ENCODE results near the gene EIF2AK2.

Gene EIF2AK2

DNA sequence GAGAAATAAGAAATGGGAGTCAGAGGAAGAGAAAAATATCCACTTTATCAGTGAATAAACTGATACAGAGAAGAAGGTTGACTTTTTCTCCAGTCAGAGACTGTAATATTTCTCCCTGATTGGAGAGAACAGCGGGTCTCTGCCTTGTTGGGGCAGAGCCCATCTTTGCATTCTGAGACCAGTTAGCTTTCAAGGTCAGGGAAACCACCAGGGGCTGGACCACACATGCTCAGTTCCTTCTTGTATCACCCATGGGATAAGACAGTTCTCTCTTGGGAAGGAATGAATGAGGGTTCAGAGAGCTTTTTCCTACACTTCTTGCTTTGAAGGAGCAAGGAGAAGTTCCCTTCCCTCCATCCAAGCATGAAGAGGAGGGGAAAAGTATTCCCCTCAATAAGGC, 60.2 kb downstream of the EIF2AK2 start:
- TF ChIP-seq GATA3 (IDR thresholded peaks at IDR 0.05; ENCODE audit: low read depth, low read length): no peak
- no peak for TF ChIP-seq GATA2 (IDR thresholded peaks at IDR 0.05; ENCODE audit: low read depth, low read length)

GRCh38 chr2:37091873-37092272, 64.9 kb downstream of the EIF2AK2 start:
- no peak for TF ChIP-seq GATA3 (IDR thresholded peaks at IDR 0.05; ENCODE audit: low read depth, low read length)
- TF ChIP-seq GATA2 (IDR thresholded peaks at IDR 0.05; ENCODE audit: low read depth, low read length): no peak

DNA sequence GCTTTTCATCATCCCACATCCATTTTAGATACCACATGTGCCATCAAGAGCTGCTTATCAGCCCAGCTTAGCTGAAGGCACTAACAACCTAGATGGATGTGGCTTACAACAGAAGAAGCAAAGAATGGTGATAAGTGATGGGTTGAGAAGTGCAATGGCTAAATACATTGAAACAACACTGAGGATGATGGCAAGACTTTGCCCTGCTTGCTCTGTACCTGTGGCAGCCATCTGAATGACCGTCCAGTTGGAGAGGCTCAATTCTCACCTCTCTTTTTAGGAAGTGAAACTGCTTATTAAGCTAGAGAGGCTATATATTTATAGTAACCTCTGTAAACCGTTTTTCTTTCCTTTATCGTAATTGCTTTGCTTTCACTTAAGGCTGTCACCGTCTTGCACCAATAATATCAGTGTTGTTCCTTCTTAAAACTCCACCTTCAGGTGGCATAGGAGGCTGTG, 66.7 kb downstream of the EIF2AK2 start:
- TF ChIP-seq GATA2 (IDR thresholded peaks at IDR 0.05; ENCODE audit: low read depth, low read length) (no peak), GATA3 (IDR thresholded peaks at IDR 0.05; ENCODE audit: low read depth, low read length) (no peak)

GRCh38 chr2:37085731-37086147, 71.0 kb downstream of the EIF2AK2 start:
- no peak for TF ChIP-seq GATA2 (IDR thresholded peaks at IDR 0.05; ENCODE audit: low read depth, low read length)
- TF ChIP-seq GATA3 (IDR thresholded peaks at IDR 0.05; ENCODE audit: low read depth, low read length): no peak

GRCh38 chr2:37084797-37085196, 72.0 kb downstream of the EIF2AK2 start:
- TF ChIP-seq GATA2 (IDR thresholded peaks at IDR 0.05; ENCODE audit: low read depth, low read length) (no peak), GATA3 (IDR thresholded peaks at IDR 0.05; ENCODE audit: low read depth, low read length) (no peak)

GRCh38 chr2:37083873-37084794, 72.6 kb downstream of the EIF2AK2 start, which contains the start of the genes GPATCH11 and HEATR5B:
Gene GPATCH11, plus strand, starts transcription at chr2:37084518. Its CDS starts 3,864 bp downstream, at chr2:37088382.
Gene HEATR5B, minus strand, starts transcription at chr2:37084372. Its CDS starts 958 bp downstream, at chr2:37083414.
- TF ChIP-seq GATA2 (IDR thresholded peaks at IDR 0.05; ENCODE audit: low read depth, low read length): no peak
- TF ChIP-seq GATA3 (IDR thresholded peaks at IDR 0.05; ENCODE audit: low read depth, low read length): no peak

DNA sequence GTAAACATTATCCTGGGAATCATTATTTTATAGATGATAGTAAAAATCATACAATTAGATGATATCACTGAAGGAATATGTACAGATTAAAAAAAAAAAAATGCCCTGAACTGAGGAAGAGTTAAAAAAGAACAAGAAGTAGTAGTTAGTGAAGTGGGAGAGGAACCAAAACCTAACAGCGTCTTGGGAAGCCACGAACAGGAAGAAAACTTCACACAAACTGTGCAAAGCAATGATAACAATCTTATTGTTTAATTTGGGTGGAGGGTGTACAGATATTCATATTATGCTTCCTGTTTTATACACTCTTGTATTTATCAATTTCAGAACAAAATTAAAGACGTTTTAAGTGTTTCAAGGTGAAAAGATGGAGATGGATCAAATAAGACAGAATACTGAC, 76.1 kb downstream of the EIF2AK2 start:
- TF ChIP-seq GATA3 (IDR thresholded peaks at IDR 0.05; ENCODE audit: low read depth, low read length) (no peak), GATA2 (IDR thresholded peaks at IDR 0.05; ENCODE audit: low read depth, low read length) (no peak)

GRCh38 chr2:37080266-37080665, 76.5 kb downstream of the EIF2AK2 start:
- TF ChIP-seq GATA2 (IDR thresholded peaks at IDR 0.05; ENCODE audit: low read depth, low read length) (no peak), GATA3 (IDR thresholded peaks at IDR 0.05; ENCODE audit: low read depth, low read length) (no peak)

DNA sequence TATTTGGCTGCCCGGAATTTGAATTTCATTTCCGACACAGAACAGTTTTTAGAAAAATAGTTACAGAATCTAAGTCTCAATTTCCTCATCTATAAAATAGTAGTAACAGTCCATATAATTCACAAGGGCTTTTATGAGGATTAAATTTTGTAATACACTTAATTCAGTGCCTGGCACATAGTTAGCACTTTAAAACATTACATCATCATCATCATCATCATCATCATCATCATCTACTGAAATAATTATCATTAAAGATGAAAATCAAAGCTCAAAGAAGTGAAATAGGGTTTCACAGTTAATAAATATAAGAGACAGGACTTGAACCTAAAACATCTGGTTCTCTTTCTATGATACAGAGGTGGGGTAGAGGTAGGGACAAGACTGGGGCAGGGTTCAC, 85.8 kb downstream of the EIF2AK2 start:
- no peak for TF ChIP-seq GATA2 (IDR thresholded peaks at IDR 0.05; ENCODE audit: low read depth, low read length)
- no peak for TF ChIP-seq GATA3 (IDR thresholded peaks at IDR 0.05; ENCODE audit: low read depth, low read length)

- TF ChIP-seq GATA3 (IDR thresholded peaks at IDR 0.05; ENCODE audit: low read depth, low read length): no peak
These were observed 88.1 kb downstream of the EIF2AK2 start for GRCh38 chr2:37068686-37069085.

- TF ChIP-seq GATA3 (IDR thresholded peaks at IDR 0.05; ENCODE audit: low read depth, low read length) (no peak), GATA2 (IDR thresholded peaks at IDR 0.05; ENCODE audit: low read depth, low read length) (no peak)
These were observed 95.0 kb downstream of the EIF2AK2 start for GRCh38 chr2:37061776-37062175.

DNA sequence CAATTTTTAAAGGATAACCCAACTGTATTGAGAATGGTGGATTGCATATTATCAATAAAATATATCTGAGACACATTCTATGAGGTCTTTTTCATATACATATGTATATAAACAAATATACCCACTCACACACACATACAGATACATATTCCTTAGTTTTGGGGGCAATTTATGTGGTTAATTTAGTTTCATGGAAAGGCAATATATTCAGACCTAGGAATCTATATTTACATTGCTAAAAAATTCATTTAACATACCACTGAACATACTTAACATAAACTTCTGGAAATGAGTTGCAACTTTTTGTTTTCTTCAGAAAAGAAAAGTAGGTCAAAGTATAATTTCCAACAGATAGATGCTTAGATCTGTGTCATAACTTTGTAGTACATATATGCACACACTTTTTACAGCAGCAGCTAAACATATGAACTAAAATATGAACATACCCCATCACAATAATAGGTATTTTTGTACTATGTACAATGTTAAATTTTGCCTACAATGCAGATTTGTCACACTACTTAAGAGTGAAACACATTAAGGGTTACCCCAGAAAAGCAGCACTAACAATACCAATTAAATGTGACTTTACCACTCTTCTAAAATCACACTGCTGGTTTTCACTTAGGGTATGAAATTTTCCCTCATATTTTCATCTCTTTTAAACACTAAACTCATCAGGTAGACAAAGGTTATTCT, 95.6 kb downstream of the EIF2AK2 start:
- TF ChIP-seq GATA3 (IDR thresholded peaks at IDR 0.05; ENCODE audit: low read depth, low read length) (no peak), GATA2 (IDR thresholded peaks at IDR 0.05; ENCODE audit: low read depth, low read length) (no peak)

GRCh38 chr2:37060446-37060845, 96.3 kb downstream of the EIF2AK2 start:
- TF ChIP-seq GATA2 (IDR thresholded peaks at IDR 0.05; ENCODE audit: low read depth, low read length) (no peak), GATA3 (IDR thresholded peaks at IDR 0.05; ENCODE audit: low read depth, low read length) (no peak)

DNA sequence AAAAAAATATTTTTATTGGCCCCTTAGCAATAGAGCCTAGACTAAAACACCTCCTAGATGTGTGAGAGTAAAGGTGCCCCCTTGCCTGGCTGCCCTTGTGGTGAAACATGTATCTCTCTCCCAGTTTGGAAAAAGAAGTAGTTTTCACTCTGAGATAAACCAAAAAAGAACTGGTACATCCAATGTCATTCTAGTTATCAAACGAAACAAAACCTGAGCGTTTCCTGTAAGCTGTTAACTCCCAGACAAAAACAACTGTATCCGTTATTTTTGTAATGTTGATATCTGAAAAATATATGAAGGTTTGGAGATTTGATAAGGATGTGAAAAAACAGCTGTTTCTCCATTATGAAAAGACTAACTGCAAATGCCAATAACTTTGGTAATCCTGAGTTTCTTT, 96.9 kb downstream of the EIF2AK2 start:
- no peak for TF ChIP-seq GATA2 (IDR thresholded peaks at IDR 0.05; ENCODE audit: low read depth, low read length)
- TF ChIP-seq GATA3 (IDR thresholded peaks at IDR 0.05; ENCODE audit: low read depth, low read length): no peak
